ENCODE measurements around the gene LIMS1.
"Not testable (repeated sequence)": the region's sequence is repeated elsewhere in the genome, so short reads cannot be mapped to it uniquely, and the experiment has no call there.

LIMS1 gene

GRCh38 chr2:108653425-108653824, 119.2 kb downstream of the LIMS1 start:
- not testable (repeated sequence) for H3K9ac ChIP-seq (ENCODE audit: low read length); H3K9me3 ChIP-seq (ENCODE audit: control insufficient read depth, insufficient read depth, low read depth, low read length); H3K4me1 ChIP-seq (ENCODE audit: control insufficient read depth, insufficient read depth, low read length); H3K36me3 ChIP-seq (ENCODE audit: control insufficient read depth, insufficient read depth, low read length); H3K27ac ChIP-seq (ENCODE audit: low read depth, low read length); H3K27me3 ChIP-seq (ENCODE audit: control insufficient read depth, insufficient read depth, low read length); H3K4me3 ChIP-seq (ENCODE audit: low read depth, low read length)

- not testable (repeated sequence) for H3K36me3 ChIP-seq (ENCODE audit: control insufficient read depth, insufficient read depth, low read length); H3K4me3 ChIP-seq (ENCODE audit: low read depth, low read length); H3K4me1 ChIP-seq (ENCODE audit: control insufficient read depth, insufficient read depth, low read length); H3K27ac ChIP-seq (ENCODE audit: low read depth, low read length); H3K9me3 ChIP-seq (ENCODE audit: control insufficient read depth, insufficient read depth, low read depth, low read length); H3K9ac ChIP-seq (ENCODE audit: low read length); H3K27me3 ChIP-seq (ENCODE audit: control insufficient read depth, insufficient read depth, low read length)
These were observed 119.6 kb downstream of the LIMS1 start for GRCh38 chr2:108653849-108654248.

DNA sequence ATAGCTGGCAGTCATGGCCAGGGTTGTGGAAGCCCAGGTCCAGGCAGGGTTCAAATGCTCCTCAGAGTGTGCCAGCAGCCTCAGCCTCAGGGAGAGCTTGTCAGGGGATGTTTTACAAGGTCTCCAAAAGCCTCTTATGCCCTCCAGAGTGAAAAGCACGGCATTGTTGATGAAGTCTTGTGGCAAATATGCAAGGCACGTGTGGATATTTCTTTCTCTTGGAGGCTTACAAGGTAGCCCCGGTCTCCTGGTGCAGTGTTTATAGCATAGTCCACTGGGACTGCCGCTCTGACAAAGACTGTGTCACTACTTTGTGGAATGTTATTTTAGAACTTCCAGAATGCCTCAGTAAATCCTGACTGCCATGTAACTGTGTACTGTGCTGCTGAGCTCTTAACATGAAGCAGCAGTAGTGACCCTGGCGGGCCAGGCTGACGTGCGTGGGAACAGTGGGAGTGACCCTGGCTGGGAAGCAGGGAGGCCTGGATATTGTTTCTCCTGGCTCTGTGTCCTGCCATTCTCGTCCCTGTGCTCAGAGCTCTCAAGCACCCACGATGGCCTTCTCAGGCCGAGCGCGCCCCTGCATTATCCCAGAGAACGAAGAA, 120.4 kb downstream of the LIMS1 start:
- not testable (repeated sequence) for H3K9ac ChIP-seq (ENCODE audit: low read length); H3K27ac ChIP-seq (ENCODE audit: low read depth, low read length); H3K27me3 ChIP-seq (ENCODE audit: control insufficient read depth, insufficient read depth, low read length); H3K4me1 ChIP-seq (ENCODE audit: control insufficient read depth, insufficient read depth, low read length); H3K36me3 ChIP-seq (ENCODE audit: control insufficient read depth, insufficient read depth, low read length); H3K4me3 ChIP-seq (ENCODE audit: low read depth, low read length); H3K9me3 ChIP-seq (ENCODE audit: control insufficient read depth, insufficient read depth, low read depth, low read length)

DNA sequence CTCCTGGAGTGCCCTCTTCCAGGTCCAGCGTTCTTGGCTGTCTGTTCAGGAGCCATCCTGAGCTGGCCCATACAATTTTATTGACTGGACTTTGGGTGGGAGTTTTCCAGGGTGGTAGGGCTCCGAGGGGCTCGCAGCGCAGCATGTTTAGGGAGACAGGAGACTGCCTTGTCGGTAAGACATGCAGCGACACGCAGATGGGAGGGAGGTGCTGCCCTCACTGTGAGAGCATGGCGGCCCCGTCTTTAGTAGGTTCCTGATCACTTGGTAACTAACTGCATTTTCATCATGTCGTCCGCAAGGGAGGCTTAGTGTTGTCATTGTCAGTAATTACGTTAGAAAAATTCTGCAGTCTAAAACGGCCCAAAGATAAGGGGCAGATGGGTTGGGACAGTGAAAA, 121.0 kb downstream of the LIMS1 start:
- not testable (repeated sequence) for H3K27ac ChIP-seq (ENCODE audit: low read depth, low read length); H3K9me3 ChIP-seq (ENCODE audit: control insufficient read depth, insufficient read depth, low read depth, low read length); H3K36me3 ChIP-seq (ENCODE audit: control insufficient read depth, insufficient read depth, low read length); H3K4me3 ChIP-seq (ENCODE audit: low read depth, low read length); H3K4me1 ChIP-seq (ENCODE audit: control insufficient read depth, insufficient read depth, low read length); H3K27me3 ChIP-seq (ENCODE audit: control insufficient read depth, insufficient read depth, low read length); H3K9ac ChIP-seq (ENCODE audit: low read length)

GRCh38 chr2:108656282-108656681, 122.0 kb downstream of the LIMS1 start:
- H3K9ac ChIP-seq (ENCODE audit: low read length); H3K27ac ChIP-seq (ENCODE audit: low read depth, low read length); H3K4me1 ChIP-seq (ENCODE audit: control insufficient read depth, insufficient read depth, low read length); H3K36me3 ChIP-seq (ENCODE audit: control insufficient read depth, insufficient read depth, low read length); H3K27me3 ChIP-seq (ENCODE audit: control insufficient read depth, insufficient read depth, low read length); H3K9me3 ChIP-seq (ENCODE audit: control insufficient read depth, insufficient read depth, low read depth, low read length); H3K4me3 ChIP-seq (ENCODE audit: low read depth, low read length): not testable (repeated sequence)

DNA sequence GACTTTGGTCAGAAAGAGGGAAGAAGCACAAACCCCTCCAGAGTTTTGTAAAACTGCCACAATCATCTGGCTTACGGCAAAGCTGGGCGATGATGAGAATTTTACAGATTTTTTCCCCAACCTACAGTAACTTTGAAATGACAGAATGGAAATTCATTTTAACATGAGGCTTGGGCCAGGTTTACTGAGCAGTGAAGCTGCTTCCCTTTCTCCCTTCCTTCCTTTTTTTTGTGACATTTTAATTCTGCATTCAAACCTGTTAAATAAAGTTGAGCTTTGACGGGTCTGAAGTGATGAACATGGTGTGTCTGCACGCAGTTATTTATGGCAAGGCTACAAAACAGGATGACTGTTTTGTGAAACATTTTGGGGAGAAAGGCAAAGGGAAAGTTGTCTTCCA, 123.2 kb downstream of the LIMS1 start:
- H3K4me1 ChIP-seq (ENCODE audit: control insufficient read depth, insufficient read depth, low read length): peaks cover 11% of the 10 kb centered on the region; the same call in 1 of the 2 replicates
- not testable (repeated sequence) for H3K9me3 ChIP-seq (ENCODE audit: control insufficient read depth, insufficient read depth, low read depth, low read length); H3K27me3 ChIP-seq (ENCODE audit: control insufficient read depth, insufficient read depth, low read length); H3K9ac ChIP-seq (ENCODE audit: low read length); H3K36me3 ChIP-seq (ENCODE audit: control insufficient read depth, insufficient read depth, low read length); H3K4me3 ChIP-seq (ENCODE audit: low read depth, low read length); H3K27ac ChIP-seq (ENCODE audit: low read depth, low read length)

- H3K27me3 ChIP-seq (ENCODE audit: control insufficient read depth, insufficient read depth, low read length); H3K4me3 ChIP-seq (ENCODE audit: low read depth, low read length); H3K9me3 ChIP-seq (ENCODE audit: control insufficient read depth, insufficient read depth, low read depth, low read length); H3K36me3 ChIP-seq (ENCODE audit: control insufficient read depth, insufficient read depth, low read length); H3K9ac ChIP-seq (ENCODE audit: low read length); H3K27ac ChIP-seq (ENCODE audit: low read depth, low read length): not testable (repeated sequence)
- H3K4me1 ChIP-seq (ENCODE audit: control insufficient read depth, insufficient read depth, low read length): peaks cover 11% of the 10 kb centered on the region; the same call in 1 of the 2 replicates
These were observed 124.3 kb downstream of the LIMS1 start for GRCh38 chr2:108658553-108658952.

- not testable (repeated sequence) for H3K4me3 ChIP-seq (ENCODE audit: low read depth, low read length); H3K9me3 ChIP-seq (ENCODE audit: control insufficient read depth, insufficient read depth, low read depth, low read length); H3K27me3 ChIP-seq (ENCODE audit: control insufficient read depth, insufficient read depth, low read length); H3K9ac ChIP-seq (ENCODE audit: low read length); H3K27ac ChIP-seq (ENCODE audit: low read depth, low read length); H3K36me3 ChIP-seq (ENCODE audit: control insufficient read depth, insufficient read depth, low read length)
- peaks cover 11% of the 10 kb centered on the region; the same call in 1 of the 2 replicates for H3K4me1 ChIP-seq (ENCODE audit: control insufficient read depth, insufficient read depth, low read length)
These were observed 127.2 kb downstream of the LIMS1 start for GRCh38 chr2:108661493-108661892.

DNA sequence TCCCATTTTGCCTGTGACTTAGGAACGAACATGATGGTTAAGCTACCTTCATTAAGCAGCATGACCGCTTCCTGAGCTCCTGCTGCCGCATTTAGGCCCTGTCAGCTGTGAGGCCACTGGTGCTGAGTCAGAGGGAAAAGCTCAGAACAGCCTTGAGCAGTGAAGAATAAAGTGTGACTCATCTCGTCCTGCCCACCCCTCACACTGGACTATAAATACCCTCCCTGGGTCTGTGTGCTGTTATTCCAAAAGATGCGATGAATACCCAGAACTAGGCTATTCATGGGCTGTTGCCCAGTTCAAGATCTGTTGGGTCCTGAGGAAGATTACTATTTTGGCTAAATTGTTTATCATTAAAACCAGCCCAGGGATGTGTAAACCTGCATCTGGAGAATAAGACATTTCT, 127.9 kb downstream of the LIMS1 start:
- H3K4me3 ChIP-seq (ENCODE audit: low read depth, low read length); H3K27ac ChIP-seq (ENCODE audit: low read depth, low read length); H3K36me3 ChIP-seq (ENCODE audit: control insufficient read depth, insufficient read depth, low read length); H3K9me3 ChIP-seq (ENCODE audit: control insufficient read depth, insufficient read depth, low read depth, low read length); H3K27me3 ChIP-seq (ENCODE audit: control insufficient read depth, insufficient read depth, low read length); H3K9ac ChIP-seq (ENCODE audit: low read length): not testable (repeated sequence)
- peaks cover 11% of the 10 kb centered on the region; the same call in 1 of the 2 replicates for H3K4me1 ChIP-seq (ENCODE audit: control insufficient read depth, insufficient read depth, low read length)

GRCh38 chr2:108663346-108663745, 129.1 kb downstream of the LIMS1 start:
- H3K9ac ChIP-seq (ENCODE audit: low read length); H3K4me3 ChIP-seq (ENCODE audit: low read depth, low read length); H3K27ac ChIP-seq (ENCODE audit: low read depth, low read length); H3K27me3 ChIP-seq (ENCODE audit: control insufficient read depth, insufficient read depth, low read length); H3K36me3 ChIP-seq (ENCODE audit: control insufficient read depth, insufficient read depth, low read length); H3K9me3 ChIP-seq (ENCODE audit: control insufficient read depth, insufficient read depth, low read depth, low read length): not testable (repeated sequence)
- H3K4me1 ChIP-seq (ENCODE audit: control insufficient read depth, insufficient read depth, low read length): peaks cover 11% of the 10 kb centered on the region; the same call in 1 of the 2 replicates

GRCh38 chr2:108664089-108664488, 129.8 kb downstream of the LIMS1 start:
- not testable (repeated sequence) for H3K9me3 ChIP-seq (ENCODE audit: control insufficient read depth, insufficient read depth, low read depth, low read length); H3K9ac ChIP-seq (ENCODE audit: low read length); H3K4me3 ChIP-seq (ENCODE audit: low read depth, low read length); H3K27ac ChIP-seq (ENCODE audit: low read depth, low read length); H3K27me3 ChIP-seq (ENCODE audit: control insufficient read depth, insufficient read depth, low read length); H3K36me3 ChIP-seq (ENCODE audit: control insufficient read depth, insufficient read depth, low read length)
- peaks cover 11% of the 10 kb centered on the region; the same call in 1 of the 2 replicates for H3K4me1 ChIP-seq (ENCODE audit: control insufficient read depth, insufficient read depth, low read length)

DNA sequence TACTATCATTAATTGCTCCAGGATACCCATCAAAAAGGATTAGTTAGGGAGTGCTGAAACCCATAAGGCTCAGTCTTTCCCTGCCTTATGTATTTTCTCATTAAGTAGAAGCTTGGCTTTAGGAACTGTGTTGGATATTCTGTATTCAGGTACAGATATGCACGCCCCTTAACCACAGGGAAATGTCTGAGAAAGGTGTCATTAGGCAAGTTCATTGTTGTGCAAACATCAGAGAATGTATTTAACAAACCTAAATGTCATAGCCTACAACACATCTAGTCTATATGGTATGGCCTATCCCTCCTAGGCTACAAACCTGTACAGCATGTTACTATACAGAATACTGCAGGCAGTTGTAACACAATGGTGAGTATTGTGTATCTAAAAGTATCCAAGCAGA, 130.7 kb downstream of the LIMS1 start:
- peaks cover 11% of the 10 kb centered on the region; the same call in 1 of the 2 replicates for H3K4me1 ChIP-seq (ENCODE audit: control insufficient read depth, insufficient read depth, low read length)
- H3K9ac ChIP-seq (ENCODE audit: low read length); H3K4me3 ChIP-seq (ENCODE audit: low read depth, low read length); H3K27ac ChIP-seq (ENCODE audit: low read depth, low read length); H3K27me3 ChIP-seq (ENCODE audit: control insufficient read depth, insufficient read depth, low read length); H3K9me3 ChIP-seq (ENCODE audit: control insufficient read depth, insufficient read depth, low read depth, low read length); H3K36me3 ChIP-seq (ENCODE audit: control insufficient read depth, insufficient read depth, low read length): not testable (repeated sequence)
